GM20431 (cell line): ENCODE measurements around the gene NDRG3.

Experiments used
- in situ Hi-C: fragments of 300-500 bp; cut with MseI, MboI; formaldehyde crosslinking; loops from one replicate; pipeline ENCODE4 v1.15.0; 2020; ENCODE audit warnings: low sequenced_read_pairs; ENCODE audit not compliant: unreplicated experiment

Gene NDRG3

DNA sequence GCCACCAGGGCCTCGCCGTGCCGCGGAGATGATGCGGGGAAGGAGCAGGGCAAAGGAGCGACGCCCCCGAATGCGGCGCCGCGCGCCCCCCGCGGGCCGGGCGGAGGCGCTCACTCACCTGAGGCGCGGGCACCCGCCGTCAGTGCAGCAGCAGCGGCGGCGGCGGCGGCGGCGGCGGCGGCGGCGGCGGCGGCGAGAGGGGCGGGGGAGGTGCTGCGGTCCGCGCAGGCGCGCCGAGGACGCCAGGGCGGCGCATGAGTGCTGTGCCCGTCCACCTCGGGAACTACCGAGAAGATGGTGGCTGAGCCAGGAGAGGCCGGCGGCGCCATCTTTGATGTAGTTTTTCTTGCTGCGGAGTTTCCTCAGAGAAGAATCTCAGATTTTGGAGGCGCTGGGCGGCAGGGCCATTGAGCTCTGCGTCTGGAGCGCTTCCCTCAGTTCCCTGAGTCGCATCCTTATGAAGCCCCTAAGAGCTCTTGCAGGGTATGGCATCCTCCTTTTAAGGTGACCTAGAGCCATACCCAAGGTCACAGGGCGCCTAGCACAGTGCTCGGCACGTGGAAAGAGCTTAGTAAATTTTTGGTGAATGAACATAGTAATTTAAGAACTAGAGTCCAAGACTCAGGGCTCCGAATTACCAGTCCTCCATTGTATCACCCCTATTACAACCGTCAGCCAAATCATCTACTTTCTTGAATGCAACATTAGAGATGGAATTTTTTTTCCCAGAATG, at the start of gene NDRG3:
Gene NDRG3, minus strand, starts transcription at position 164 of the 733 bp plus-strand sequence. CDS start 24,355 bp downstream, outside the sequence.
- in situ Hi-C loops = no loop called here

DNA sequence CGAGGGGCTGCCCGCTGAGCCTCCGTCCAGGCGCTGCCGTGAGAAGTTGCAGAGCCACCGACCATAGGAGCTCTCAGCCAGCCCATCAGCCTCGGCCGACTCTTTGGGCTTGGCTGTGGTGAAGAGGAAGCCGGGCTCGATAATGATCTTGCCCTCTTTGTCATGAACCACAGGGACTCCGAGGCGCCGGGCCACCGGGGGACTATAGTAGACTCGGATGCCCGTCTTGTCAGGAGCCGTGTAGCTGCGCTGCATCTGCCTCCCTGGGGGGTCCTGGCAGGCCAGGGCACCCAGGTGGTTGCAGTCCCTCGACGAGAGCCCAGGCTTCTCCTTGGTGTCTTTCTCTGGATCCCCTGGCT, 48.2 kb upstream of the NDRG3 start:
- in situ Hi-C loops = no loop called here

DNA sequence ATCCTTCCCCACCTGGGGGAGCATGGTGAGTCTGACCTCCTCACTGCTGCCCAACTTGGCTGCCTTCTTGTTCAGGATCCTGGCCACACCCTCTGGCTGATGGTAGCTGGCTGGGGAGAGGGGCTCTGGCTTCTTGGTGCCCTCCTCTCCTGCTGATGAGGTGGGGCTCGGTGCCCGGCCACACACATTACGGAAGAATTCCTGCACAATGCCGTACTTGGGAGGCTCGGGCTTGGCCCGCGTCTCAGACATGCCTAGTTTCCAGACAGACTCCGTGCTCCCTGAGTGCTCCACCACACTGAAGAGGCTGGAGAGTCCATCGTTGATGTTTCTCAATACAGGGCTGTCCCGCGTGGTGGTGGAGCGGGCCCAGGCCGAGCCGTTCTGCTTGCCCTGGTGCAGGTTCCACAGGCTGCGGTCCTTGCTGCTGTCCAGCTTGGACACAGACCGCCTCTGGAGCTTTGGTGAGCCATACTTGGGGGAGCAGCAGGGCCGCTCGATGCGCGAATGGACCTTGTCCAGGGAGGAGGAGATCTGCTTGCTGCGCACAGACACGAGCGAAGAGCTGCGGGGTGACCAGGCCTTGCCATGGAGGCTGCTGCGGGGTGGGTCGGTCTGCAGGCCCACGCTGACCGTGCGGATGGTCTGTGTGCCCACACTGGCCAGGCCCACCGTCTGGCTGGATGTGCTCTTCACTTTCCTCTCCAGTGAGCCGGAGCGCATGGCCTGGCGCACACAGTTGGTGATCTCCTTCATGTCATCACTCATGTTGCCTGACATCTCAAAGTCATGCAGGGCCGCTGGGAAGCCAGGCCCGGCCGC, 47.6 kb upstream of the NDRG3 start:
- in situ Hi-C loops = no loop called here

- in situ Hi-C loops = no loop called here
Observed at GRCh38 chr20:36792422-36792821, 46.5 kb upstream of the NDRG3 start.

DNA sequence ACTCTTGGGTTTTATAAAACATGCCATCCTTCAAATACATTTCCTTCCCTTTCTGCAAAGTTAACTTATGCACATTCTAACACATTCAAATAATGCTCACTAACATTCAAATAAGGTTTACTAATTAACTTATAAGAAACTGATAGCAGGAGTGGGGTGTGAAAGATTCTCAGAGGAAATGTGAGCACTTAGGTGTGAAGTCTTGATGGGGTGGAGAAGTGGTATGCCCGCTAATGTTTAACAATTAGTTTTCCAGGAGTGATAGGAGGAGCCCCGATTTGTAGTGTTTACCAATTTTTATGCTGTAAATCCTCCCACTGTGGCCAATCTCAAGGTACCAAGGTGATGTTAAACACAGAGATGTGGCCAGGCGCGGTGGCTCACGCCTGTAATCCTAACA, 46.0 kb upstream of the NDRG3 start:
- in situ Hi-C loops = no loop called here

DNA sequence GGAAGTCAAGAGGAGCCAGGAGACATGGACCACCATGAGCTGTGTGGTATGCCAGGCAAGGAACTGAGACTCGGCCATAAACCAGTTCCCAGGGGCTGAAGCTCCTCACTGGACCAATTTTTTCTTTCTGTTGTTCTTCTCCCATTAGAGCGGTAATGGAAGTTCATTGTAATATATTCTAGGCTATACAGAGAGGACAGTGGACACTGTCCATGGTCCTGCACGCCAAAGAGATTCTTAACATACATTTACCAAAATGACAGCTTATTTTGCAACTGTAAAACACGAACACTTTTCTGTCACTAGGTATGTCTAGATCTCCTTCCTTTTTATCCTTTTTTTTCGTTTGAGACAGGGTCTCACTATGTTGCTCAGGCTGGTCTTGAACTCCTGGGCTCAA, 40.8 kb upstream of the NDRG3 start:
- in situ Hi-C loops = no loop called here

GRCh38 chr20:36786246-36786645, 40.4 kb upstream of the NDRG3 start:
- in situ Hi-C loops = no loop called here

DNA sequence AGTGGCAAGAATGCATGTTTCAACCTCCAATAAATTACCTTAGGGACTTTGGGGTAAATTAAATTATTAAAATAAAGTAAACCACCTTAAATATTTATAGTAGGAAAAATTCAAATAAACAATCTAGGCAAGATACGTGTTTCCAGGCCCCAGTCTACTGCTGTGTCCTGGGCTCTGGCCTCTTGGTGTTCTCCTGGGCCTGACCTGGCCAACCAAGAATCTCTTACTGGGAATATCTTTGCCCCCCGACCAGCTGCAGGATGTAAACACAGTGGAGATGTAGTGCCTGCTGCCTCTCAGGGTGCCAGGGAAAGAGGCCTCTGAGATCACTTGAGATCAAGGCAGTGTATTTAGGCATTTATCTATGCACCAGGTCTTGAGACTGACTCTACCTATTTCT, 39.4 kb upstream of the NDRG3 start:
- in situ Hi-C loops = no loop called here

GRCh38 chr20:36784900-36785299, 39.0 kb upstream of the NDRG3 start:
- in situ Hi-C loops = no loop called here

- in situ Hi-C loops = no loop called here
Observed at GRCh38 chr20:36784116-36784515, 38.2 kb upstream of the NDRG3 start.

- in situ Hi-C loops = no loop called here
Observed at GRCh38 chr20:36779656-36780025, 33.8 kb upstream of the NDRG3 start.

- in situ Hi-C loops = no loop called here
Observed at GRCh38 chr20:36778831-36779655, 33.2 kb upstream of the NDRG3 start.

GRCh38 chr20:36777576-36777975, 31.7 kb upstream of the NDRG3 start:
- in situ Hi-C loops = no loop called here

DNA sequence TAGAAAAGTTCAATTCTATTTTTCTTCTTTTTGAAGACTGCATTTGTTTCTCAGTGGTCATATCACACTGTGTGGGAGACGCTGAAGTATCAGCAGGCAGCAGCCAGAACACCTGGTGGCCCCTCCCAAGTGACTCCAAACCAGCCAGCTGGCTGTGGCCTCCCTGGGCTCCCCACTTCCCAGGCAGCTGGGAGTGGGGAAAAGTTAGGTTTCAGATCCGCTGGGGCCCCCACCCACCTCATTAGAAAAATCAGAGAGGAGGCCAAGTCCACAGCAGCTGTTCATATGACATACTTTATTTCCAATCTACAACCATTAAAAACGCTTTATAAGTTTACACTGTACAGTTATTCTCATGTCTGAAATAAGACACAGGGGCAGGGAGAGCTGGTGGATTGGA, 31.3 kb upstream of the NDRG3 start:
- in situ Hi-C loops = no loop called here

DNA sequence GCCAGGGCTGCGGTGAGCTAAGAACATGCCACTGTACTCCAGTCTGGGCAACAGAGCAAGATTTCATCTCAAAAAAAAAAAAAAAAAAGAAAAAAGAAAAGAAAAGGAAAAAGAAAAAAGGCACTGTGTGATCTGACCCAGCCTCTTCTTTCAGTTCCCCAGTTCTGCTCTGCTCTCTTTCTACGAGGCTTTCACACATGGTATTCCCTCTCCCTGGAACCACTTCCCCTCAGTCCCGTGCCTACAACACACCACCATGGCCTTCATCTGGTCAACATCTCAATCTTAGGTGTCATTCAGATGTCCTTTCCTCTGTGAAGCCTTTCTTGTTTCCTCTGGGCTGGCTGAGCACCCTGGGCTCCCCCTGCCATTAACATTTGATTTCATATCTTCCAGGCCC, 29.9 kb upstream of the NDRG3 start:
- in situ Hi-C loops = no loop called here

DNA sequence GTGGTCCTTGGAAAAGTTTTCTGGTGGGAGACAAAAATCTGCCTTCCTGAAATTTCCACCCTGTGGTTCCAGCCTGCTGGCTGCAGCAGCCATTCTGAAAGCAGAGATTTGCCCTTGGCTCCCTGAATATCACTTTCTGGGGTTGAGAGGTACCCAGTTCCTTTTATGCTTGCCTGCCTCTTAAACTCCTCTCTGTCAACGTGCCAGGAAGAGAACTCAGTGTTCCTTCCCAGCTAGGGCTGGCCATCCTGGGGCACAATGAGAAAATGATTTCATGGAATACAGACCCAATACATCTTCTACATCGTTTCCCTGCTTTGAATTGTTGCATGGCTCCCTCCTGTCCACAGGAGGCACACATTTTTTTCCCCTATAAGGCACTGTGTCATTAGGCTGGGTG, 29.3 kb upstream of the NDRG3 start:
- in situ Hi-C loops = no loop called here

DNA sequence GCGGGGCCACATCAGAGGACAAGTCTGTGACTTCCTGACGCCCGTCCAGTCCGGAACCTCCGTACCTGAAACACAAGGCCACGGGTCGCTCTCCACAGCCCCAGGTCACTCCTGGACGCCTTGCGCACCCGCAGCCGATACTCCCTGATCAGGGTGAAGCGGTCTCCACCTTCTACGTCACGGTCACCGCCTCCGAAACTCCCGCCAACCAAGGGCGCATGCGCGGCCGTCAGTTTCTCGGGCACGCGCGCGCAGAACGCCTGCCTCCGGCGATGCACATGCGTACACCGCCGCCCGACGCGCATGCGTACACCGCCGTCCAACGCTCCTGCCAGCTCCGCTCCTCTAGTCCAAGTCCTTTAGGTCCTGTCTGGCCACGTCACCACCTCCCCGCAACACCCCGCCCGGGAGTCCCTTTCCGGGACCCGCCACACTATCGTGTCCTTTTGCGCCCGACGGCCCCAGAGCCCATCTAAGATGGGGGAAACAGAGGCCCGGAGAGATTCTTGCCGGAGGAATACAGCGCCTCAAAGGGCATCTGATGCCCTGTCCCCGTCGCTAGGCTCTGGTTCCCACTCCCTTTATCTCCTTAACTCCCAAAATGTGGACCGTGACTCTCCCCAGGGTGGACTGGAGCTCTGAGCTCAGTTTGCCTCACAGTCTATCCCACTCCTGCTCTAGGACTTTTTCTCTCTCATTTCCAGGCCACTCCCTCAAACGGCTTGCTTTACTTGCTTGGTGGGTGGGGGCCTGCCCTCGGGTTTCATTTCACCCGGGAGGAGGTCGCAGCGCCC, 27.9 kb upstream of the NDRG3 start, which contains the start of gene DSN1:
Gene DSN1, minus strand, starts transcription at position 167 of the 794 bp plus-strand sequence. CDS start 2,305 bp downstream, outside the sequence.
- in situ Hi-C loops = no loop called here

DNA sequence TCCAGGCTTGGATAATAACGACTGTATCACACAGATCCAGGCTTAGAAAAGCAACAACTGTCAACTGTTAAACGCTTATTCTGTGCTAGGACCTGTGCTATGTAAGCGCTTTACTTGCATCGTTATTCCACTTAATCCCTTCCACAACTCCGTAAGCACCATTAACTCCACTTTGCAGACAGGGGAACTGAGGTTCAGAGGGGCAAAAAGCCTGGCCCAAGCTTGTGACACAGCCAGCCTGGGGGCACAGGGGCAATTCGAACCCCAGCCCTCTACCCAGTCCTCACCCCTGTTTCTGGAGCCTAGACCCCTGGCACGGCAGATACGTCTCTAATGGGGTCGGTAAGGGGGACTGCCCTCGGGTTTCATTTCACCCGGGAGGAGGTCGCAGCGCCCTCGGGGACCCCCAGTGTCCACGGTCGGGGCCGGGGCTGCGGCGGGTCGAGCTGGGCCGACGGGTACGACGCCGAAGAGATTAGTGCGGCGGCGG, 27.3 kb upstream of the NDRG3 start:
- in situ Hi-C loops = no loop called here

DNA sequence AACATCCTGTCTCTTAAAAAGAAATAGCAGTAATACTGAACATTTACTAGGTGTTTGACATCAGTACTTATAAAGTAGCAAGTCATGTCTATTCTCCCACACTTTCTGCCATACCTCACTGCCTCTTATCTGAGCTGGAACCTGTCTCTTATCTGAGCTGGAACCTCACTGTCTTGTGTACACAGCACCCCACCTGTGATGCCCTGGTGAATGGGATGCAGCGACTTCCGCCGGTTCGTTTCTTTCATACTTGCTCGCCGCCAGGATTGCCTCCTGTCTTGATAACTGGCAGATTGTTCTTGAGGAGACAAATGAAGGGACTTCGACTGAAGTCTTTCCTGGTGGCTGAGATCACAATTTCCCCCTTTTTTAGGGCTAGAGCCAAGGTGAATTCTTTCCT, 24.8 kb upstream of the NDRG3 start:
- in situ Hi-C loops = no loop called here
